GM19467 (cell line): ENCODE measurements around the gene NR1D2.

Experiments
- ATAC-seq: cut with Tn5 transposase; IDR thresholded peaks from one replicate; pipeline ENCODE4 v1.9.1; 2021; ENCODE audit warnings: mild to moderate bottlenecking, moderate library complexity; ENCODE audit not compliant: unreplicated experiment

Gene NR1D2

GRCh38 chr3:23961913-23962312 is 16.8 kb downstream of the NR1D2 start:
- ATAC-seq: no peak

- ATAC-seq: no peak
Measured at GRCh38 chr3:23964537-23965235, 19.6 kb downstream of the NR1D2 start.

GRCh38 chr3:23966328-23966727 is 21.2 kb downstream of the NR1D2 start:
- no peak for ATAC-seq

GRCh38 chr3:23968463-23969184 is 23.5 kb downstream of the NR1D2 start:
- ATAC-seq: no peak

DNA sequence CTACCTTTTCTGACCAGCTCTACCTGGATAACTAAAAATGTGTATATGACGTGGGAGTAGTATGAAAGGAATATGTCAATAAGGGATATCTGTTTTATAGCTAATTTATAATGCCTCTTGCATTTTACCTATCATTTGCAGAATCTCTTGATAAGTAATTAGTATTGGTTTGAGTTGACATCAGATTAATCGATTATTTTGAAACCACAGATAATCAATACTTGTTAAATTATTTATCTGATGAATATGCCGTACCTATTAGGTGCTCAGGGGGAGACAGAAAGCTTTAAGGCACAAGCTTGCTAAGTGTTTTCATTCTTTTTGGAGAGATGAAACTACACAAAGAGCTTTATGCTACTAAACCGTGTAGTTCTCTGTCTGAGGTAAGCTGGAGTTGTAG is 24.3 kb downstream of the NR1D2 start:
- no peak for ATAC-seq

GRCh38 chr3:23971684-23972083 is 26.6 kb downstream of the NR1D2 start:
- no peak for ATAC-seq

DNA sequence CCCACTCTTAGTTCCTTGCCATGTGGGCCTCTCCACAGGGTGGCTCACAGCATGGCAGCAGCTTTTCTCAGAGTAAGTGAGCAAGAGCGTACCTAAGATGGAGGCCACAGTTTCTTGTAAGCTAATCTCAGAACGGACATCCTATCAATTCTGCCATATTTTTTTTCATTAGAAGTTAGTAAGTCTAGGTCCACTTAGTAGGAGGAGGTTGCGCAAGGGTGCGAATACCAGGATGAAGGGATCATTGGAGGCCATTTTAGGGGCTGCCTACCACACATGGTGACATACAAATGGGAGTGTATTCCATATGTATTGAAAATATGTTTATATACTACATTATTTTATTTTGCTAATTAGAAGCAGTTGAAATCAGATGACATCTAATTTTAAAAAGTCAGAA is 31.5 kb downstream of the NR1D2 start:
- no peak for ATAC-seq

- no peak for ATAC-seq
Measured at GRCh38 chr3:23979569-23979968, 34.5 kb downstream of the NR1D2 start.

GRCh38 chr3:23981136-23981535 is 36.0 kb downstream of the NR1D2 start:
- no peak for ATAC-seq

- no peak for ATAC-seq
Measured at GRCh38 chr3:23981955-23982354, 36.9 kb downstream of the NR1D2 start.

GRCh38 chr3:23984934-23985333 is 39.8 kb downstream of the NR1D2 start:
- no peak for ATAC-seq

DNA sequence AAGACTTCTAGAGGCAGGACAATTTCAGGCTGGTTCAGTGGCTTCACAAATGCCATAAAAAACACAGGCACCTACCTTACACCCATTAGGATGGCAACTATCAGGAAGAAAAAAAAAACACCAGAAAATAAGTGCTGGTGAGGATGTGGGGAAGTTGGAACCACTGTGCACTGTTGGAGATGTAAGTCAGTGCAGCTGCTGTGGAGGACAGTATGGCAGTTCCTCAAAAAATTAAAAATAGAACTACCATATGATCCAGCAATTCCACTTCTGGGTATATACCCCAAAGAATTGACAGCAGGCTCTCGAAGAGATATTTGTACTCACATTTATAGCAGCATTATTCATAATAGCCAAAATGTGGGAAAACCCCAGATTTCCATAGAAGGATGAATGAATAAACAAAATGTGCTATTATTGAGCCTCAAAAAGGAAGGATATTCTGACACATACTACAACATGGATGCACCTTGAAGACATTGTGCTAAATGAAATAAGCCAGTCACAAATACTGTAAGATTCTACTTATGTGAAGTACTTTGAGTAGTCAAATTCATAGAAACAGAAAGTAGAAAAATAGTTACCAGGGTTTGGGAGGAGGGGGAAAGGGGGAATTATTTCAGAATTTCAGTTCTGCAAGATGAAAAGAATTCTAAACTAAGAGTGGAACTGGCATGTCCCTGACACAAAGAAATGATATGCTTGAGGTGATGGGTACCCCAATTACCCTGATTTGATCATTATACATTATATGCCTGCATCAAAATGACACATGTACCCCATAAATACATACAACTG is 40.9 kb downstream of the NR1D2 start:
- no peak for ATAC-seq

DNA sequence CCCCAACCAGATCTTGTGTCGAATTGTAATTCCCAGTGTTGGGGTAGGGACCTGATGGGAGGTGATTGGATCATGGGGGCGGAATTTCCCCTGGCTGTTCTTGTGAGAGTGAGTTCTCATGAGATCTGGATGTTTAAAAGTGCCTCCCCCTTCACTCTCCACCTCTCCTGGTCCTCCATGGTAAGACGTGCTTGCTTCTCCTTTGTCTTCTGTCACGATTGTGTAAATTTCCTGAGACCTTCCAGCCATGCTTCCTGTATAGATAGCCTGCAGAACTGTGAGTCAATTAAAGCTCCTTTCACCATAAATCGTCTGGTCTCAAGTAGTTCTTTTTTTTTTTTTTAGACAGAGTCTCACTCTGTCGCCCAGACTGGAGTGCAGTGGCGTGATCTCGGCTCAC is 42.3 kb downstream of the NR1D2 start:
- no peak for ATAC-seq

DNA sequence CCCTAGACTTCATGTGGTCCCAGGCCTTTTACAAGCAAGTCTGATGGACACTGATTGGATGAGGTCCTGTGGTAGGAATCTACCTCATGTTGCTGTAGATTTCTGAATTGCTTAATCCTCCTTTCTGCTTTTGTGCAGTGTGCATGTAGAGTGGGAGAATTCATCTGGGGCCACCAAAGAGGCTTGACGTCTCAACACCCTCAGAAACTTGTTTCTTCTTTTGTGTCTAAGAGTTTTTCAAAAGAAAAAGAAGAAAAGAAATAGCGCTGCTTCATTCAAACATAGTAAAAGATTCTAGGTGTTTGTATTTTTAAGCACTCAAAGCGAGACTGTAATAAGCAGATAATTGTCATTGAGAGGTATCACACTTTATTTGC is 46.2 kb downstream of the NR1D2 start:
- no peak for ATAC-seq

- ATAC-seq: no peak
Measured at GRCh38 chr3:23991683-23992628, 46.9 kb downstream of the NR1D2 start.

GRCh38 chr3:23993556-23994243 is 48.6 kb downstream of the NR1D2 start:
- ATAC-seq: no peak

DNA sequence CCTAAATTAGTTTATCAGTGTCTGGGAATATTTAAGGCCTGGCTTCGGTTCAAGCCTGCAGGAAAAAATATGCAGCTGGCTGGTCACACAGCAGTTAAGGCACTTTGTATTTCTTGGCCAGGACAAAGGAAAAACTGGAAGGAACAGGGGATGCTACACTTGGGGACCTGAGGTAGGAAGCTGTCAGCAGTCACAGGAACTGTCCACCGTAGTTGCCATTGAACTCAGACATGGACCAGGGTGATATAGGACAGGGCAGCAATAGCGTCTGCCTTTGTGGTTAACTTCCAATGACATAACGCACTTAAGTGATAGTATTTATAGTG is 49.1 kb downstream of the NR1D2 start:
- ATAC-seq: no peak

GRCh38 chr3:23995219-23995618 is 50.1 kb downstream of the NR1D2 start:
- no peak for ATAC-seq

GRCh38 chr3:23996095-23996524 is 51.0 kb downstream of the NR1D2 start:
- no peak for ATAC-seq

DNA sequence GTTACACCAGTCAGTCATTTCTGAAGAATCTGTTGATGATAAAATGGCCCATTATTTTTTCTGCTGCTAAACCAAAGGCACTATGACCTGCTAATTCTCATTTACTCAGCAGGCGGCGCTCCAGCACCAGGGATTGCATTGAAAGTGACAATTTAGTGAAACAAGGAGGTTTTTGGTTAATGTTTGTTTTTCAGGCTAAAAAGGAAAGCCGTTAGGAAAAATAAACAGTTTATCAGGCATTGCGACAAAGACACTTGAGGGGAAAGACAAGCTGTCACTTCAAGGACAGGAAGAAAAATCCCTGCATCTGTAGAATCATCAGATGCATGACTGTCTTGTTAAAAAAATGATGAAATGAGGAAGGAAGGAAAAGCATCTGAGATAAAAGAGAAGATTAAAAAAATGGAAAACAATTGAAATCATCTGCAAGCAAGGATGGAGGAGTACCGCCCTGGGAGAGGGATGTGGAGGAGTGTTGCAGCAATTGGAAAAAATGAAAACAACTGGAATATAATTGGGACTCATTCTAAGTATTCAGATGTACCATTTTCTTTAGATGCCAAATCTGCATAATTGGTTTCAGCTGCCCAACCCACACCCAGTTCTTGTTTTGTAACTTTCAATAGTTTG is 54.0 kb downstream of the NR1D2 start:
- peak; percentile 60 for ATAC-seq
